Stimulated activated CD4-positive, alpha-beta T cell treated with anti-CD3 and anti-CD28 coated beads, Interleukin-4, amount 100 ng/mL, for 4 hours (primary cell): ENCODE data around the gene EHD1.

ENCODE experiments used
- DNase-seq, 2 experiments: peaks; one replicate each; pipeline ENCODE4 v3.0.0-alpha.2; 2020

EHD1 gene

DNA sequence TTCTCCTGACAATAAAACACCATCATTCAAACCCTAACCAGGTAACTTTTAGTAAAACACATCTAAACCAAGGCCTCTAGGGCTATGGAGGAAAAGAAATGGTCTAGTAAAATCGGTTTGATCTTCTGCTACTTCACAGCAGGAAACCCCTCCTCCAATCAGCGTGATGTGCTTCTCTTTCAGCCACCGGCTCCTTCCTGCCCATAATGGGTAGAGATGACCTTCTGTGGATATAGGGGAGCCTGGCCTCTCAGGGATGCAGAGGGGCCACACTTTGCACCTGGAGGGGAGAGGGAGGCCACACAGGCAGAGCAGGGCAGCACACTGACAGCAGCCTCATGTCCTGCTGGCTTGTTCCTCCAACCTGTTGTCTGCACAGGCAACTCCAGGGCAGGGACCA, 6.9 kb downstream of the EHD1 start:
- DNase-seq = no peak

DNA sequence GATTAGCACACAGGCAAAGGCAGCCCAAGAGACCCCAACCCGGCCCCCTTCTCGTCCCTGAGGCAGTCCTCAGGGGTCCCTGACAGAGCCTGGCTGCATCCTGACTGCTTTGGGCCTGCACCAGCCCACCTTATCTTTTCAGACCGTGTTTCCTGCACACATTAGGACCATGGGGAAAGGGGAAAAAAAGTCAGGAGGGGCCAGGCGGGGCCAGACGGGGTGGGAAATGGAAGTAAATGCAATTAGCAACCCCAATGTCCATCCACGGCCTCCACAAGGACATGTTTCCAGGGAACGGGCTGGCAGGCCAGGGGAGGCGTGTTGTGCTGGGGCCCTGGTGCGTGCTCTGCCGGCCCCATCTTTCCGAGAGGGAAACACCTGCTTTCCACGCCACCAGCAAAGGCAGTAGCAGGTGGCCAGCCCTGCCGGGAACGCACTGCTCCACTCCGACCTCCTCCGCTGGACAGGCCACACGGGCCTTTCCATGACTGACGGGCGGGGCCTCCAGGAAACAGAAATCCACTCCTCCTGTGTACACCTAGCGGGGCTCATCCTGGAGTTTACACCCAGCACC, 7.4 kb downstream of the EHD1 start:
- no peak for DNase-seq

DNA sequence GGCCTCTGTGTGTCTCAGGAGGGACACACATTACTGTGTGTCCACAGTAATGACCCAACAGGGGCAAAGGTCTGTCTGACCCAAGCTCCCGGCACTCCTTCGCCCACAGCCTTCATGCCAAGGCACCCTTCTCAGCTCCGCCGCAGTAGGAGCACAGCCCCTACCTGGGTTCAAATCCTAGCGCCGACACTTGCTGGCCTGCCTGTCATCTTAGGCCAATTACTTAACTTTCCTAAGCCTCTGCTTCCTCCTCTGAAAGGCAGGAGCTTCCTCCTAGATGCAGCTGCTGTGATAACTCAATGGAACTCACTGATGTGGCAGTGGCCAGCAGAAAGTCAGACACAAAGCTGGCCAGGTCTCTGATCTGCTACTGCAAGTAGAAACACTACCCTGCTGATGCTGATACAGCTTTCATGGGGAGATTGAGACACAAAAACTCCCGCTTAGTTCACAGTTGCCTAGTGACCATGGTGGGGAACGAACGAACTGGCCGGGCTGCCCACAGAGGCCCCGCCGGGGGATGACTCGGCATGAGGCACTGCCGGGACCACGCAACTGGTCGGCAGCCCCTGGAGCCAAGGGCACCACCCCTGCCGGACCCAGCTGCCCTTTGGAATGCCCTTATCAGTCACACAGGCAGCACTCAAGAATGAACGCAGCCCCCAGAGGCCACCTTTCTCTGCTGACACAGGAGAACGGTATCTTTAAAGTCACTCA, 8.1 kb downstream of the EHD1 start:
- no peak for DNase-seq

DNA sequence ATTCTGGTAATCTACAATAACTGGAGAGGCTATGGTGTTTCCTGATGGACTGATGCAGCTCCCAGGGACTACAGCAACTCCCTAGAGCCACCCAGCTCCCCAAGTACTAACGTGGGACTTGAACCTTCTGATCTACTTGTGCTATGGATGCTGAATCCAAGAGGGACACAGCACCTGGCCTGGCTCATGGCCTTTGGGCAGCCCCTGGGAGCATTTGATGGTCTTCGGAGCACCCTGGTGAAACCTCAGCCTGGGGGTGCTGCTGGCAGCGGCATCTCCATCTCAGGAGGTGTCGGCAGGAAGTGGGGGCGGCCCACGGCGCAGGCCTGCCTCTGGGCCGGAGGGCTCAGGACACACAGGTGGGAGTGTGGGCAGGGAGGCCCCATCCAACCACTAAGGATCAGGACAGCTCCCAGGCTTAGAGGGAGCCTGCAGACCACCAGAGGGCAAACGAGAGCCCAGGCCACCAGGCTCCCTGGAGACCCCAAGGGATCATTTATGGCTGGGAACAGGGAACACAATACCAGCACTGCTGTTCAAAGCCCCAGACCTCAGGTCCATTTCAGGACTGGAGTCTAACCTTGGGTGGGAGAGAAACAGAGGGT, 8.7 kb downstream of the EHD1 start:
- no peak for DNase-seq

DNA sequence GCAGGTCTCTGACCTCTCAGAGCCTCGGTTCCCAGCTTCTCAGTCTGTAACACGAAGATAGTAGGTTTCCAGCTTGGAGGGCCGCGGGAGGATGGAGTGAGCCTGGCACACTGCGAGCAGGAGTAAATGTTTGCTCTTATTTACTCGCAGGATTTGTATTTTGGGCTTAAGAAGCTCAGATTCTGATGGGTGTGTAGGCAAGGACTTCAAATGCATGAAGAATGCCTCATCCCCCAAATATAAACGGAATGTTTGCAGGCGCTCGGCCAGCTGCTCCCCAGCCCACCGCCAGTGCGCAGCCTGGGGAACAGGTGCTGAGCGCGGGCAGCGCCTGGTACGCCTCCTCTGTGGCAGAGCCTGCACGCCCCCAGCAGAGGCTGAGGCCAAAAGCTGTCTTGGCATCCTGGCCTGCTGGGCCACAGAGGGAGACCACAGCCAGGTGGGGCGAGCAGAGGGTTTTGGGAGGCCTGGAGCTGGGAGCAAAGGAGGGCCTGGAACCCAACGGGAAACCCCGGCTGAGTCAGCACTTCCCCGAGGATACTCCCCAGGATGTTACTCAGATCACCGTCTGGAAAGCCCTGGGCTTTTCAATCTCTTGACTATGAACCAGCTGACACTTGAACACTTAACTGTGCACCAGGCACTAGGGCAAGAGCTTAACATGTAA, 9.4 kb downstream of the EHD1 start:
- no peak for DNase-seq

DNA sequence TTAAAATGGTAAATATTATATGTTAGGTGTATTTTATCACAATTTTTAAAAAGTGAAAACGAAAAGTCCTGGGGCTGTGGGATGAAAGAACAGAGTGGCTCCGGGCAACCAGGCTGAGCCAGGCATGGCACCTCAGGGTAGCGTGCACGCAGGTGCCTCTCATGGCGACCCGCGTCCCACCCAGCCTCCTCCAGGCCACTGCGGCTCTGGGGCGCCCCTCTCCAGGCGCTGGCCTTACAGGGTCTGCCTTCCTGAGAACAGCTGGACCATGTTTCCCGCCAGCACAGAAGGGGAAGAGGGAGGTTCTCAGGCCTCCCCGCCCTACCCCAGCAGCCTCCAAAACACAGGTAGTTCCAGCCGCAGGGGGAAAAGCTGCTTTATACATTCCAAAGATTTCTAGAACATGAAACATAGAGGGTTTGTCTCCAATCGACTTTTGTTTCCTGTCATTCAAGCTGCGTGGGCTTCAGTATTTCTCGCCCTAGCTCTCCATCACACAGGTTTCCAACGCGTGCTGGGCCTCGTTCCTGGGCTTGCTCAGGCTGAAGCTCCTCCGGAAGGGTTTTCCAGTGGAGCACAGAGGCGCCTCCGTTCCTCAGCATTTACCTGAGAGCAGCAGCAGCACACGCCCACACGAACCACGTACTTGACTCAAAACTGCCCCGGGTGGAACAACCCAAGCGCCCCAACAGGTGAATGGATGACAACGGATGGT, 10.5 kb downstream of the EHD1 start:
- peak in 1 of 2 experiments; percentile 48 for DNase-seq

DNA sequence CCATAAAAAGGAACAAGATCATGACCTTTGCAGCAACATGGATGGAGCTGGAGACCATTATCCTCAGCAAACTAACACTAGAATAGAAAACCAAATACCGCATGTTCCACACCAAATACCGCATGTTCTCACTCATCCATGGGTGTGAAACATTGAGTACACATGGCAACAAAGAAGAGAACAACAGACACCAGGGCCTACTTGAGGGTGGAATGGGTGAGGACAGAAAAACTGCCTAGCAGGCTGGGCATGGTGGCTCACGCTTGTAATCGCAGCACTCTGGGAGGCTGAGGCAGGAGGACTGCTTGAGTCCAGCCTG, 12.3 kb downstream of the EHD1 start:
- DNase-seq = no peak

DNA sequence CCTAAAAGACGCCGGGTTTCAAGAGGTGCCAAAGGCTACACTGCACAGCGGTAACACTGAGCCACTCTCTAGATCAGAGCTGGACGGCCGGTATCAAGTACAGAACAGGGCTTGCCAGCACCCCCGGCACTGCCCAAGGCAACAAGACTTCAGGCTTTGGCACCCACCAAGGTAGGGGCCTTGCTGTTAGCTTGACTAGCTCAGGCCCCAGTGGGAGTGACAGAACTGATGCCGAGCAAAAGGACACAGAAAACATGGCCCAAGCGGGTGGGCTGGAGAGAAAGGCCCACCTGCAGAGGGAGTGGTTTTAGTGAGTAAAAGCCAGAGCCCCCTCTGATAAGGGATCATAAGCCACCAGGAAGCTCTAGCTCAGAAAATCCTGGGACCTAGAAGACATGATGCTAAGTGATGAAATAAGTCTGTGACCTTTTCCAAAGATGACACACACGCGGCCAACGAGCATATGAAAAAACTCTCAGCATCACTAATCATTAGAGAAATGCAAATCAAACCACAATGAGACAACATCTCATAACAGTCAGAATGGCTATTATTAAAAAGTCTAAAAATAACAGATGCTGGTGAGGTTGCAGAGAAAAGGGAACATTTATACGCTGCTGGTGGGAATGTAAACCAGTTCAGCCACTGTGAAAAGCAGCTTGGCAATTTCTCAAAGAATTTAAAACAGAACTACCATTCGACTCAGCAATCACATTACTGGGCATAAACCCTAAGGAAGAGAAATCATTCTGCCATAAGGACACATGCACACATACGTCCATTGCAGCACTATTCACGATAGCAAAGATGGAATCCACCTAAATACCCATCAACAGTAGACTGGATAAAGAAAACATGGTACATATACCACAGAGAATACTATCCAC, 12.9 kb downstream of the EHD1 start:
- DNase-seq = peak in 1 of 2 experiments; percentile 56

DNA sequence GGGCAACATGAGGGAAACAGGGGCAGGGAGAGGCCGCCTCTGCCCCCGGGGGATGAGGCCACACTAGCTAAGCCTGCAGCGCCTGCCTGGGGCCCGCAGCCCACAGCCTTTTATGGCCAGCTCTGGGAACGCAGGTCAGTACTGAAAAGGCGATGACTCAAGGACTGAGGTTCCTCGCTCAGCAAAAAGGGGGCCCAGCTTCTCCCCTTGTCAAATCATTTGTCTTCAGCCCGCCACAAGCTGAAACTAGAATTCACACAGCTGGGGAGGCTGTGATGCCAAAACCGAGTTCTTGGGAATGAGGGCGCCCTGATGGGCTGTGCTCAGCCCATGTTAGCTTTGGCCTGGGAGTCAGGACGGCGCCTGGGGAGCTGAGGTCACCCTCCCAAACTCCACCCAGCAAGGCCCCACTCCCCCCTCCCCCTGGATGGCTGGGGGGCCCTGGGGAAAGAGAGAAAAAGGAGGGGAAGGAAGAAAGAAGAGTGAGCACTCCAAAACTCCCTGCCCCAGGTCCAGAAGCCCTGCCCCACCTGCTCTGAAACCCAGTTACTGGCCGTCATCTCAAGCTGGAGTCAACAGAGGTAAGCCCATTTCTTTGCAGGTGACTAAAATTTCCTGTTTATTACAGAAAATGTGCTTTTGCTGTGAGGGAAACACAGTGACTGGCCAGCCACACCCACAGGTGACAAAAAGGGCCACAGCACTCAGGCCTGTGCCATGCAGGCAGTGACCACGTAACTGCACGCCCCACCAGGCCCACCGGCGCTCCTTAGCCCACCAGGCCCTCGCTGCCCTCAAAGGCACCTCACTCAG, 13.7 kb downstream of the EHD1 start:
- DNase-seq = no peak

DNA sequence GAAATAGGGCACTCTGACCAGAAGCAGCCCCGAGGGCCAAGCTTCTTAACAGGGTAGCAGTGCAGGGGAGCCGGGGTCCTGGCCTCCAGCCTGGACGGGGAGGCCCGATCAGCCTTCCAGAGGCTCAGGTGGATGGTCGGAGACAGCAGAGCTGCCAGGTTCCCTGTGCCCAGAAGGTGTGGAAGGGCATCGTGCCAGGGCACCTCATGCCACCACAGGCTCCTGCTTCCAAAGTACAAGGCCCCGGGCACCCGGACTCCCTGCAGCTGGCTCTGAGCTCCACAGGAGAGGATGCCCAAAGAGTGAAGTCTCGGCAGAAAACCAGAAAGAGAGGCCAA, 14.3 kb downstream of the EHD1 start:
- DNase-seq = no peak

DNA sequence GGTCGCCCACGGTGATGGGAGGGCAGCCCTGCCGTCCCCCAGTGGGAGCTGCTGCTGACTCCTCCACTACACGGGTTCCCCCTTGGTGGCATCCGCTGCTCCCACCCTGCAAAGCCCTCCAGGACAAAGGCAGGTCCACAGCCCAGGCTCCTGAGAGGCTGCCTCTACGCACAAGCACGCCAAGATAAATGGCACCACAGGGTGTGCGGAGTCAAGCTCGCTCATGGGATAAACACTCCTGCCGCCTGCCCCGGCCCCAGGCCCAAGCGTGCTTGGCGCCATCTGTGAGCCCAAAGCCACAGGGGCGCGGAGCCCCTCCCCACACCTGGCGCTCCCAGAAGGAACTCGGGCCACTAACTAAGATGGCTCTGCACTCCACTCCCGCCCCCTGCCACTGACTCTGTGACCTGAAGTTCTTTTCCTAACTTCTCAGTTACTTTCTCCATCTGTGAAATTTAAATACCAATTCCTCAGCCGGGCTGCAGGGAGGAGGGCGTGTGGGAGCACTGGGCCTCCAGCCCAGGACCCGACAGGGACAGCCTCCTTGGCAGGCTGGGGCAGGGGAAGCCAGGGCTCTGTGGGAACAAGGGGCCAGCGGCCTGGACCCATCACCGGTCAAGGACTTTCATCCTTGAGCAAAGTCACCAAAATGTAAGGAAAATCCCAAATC, 14.9 kb downstream of the EHD1 start:
- DNase-seq = no peak

DNA sequence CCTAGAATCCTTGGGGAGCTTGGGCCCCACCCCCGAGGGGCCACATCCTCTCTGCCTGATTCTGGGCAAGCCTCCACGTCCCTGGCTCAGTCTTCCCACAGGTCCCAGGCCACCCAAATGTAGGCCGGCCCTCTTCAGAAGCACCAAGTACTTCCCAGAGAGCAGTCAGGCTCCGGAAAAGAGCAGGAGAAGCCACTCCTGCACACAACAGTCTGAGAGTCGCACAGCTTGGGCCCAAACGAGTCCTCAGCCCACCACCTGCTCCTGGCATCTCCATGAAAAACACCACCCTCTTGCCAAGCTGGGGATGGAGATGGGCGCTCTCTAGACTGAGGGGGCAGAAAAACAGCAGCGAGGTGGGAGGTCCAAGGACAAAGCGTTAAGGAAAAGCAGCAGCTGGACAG, 15.4 kb downstream of the EHD1 start:
- DNase-seq = no peak

DNA sequence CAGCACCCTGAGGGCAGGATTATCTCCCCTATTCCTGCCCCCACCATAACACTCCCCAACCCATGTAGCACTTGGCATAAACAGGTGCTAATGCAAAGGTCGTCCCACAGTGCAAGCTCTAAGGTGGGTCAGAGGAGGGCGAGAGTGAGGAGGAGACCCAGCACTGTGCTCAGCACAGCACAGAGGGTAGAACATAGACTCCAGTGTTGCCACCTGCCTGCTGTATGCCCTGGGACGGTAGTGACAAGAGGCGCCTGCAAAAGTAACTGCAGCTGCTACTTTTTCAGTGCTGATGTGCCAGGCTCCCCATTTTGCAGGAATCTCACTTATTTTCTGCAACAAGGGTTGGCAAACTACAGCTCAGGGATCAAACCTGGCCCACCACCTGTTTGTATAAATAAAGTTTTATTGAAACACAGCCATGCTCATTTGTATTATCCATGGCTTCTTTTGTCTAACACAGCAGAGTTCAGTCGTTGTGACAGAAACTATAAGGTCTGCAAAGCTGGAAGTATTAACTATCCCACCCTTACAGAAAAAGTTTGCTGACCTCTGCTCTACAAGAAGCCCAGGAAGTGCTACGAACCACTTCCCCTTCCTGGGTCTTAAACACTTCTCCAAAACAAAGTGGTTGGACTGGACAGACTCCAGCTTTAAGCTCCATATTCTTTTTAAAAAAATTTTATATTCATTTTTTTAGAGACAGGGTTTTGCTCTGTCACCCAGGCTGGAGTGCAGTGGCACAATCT, 17.0 kb downstream of the EHD1 start:
- no peak for DNase-seq

DNA sequence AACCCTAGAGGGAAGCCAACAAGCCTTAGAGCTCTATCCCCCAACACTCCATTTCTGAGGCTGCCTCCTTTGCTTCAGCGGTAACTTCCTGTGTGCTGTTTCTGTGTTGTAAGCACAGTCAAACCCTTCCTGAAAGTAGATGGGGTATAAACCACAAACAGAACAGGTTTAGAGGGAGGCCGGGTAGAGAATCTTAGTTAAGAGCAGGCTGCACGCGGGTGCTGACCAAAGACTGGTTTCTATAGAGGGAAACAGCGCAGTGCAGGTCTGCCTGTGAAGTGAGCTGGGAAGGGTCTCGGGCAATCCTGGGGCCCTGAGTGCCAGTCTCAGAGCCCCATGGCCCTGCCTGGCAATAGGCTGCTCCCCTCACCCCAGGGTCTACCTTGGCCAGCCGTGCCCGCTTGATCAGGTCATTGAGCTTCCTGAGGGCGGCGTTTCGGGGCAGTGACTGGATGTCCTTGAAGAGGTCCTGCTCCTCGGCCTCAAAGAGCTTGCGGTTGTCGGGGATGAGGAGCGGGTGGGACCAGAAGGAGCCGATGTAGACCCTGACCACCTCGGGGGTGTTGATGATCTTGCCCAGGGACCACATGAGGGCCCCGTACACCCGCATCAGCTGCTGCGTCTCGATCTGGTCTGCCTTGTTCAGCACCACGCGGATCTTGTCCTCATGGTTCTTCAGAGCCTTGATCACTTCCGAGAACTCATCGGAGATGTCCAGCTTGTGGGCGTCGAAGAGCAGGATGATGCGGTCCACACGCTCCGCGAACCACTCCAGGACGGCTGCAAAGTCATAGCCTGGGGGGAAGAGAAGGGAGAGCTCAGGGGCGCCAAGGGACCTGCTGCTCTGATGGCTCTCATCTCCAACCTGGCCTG, 18.6 kb downstream of the EHD1 start:
- peak in 1 of 2 experiments; percentile 39 for DNase-seq

DNA sequence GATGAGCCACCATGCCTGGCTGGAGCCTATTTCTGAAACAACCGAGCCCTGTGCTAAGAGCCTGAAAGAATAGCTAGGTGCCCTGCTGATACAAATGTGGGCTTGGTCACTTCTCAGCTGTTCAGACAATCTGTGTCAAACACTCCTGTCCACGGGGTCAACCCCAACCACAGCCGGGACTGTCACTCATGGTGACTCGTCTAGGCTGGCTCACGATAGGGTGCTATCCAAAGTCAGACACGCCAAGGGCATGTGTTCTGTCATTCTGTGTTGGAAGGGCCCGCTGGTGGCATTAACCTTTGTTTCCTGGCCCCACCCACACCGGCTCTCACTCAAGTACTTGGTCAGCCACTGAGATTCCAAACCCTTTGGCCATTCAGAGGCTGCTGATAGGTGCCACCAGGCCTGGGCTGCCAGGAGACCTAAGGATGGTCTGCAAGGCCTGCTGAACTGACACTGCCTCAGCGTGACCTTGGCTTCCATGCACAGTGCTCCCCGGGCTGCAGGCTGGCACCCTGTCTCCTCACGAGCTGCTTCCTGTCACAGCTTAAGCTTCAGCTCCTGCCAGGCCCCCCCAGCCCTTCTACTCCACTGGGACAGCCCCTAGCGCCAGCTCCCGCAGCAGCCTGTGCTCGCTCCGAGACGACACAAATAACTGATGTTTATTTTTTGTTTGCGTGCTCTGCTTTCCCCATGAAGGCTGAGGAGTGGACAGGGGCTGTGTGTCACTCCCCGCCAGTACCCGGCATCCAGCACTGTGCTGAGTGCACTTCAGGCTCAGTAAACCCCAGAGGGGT, 19.8 kb downstream of the EHD1 start:
- peak in 1 of 2 experiments; percentile 53 for DNase-seq

DNA sequence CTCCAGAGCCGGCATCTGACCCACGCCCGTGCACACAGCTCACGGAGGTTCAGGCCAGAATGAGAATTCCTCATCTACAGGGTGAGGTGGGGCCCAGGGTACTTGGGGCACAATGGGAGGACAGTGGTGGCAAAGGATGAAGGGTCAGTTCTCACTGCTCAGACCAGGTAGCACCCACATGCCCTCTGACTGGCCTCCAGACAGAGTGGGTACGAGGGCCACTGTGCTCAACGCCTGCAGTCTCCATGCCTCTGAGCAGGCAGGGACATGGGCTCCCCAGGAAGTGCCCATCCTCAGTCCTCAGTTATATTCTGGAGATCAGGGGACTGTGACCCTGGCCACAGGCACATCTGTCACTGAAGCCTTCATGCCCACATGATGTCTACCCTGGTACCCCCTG, 20.9 kb downstream of the EHD1 start:
- DNase-seq = no peak

DNA sequence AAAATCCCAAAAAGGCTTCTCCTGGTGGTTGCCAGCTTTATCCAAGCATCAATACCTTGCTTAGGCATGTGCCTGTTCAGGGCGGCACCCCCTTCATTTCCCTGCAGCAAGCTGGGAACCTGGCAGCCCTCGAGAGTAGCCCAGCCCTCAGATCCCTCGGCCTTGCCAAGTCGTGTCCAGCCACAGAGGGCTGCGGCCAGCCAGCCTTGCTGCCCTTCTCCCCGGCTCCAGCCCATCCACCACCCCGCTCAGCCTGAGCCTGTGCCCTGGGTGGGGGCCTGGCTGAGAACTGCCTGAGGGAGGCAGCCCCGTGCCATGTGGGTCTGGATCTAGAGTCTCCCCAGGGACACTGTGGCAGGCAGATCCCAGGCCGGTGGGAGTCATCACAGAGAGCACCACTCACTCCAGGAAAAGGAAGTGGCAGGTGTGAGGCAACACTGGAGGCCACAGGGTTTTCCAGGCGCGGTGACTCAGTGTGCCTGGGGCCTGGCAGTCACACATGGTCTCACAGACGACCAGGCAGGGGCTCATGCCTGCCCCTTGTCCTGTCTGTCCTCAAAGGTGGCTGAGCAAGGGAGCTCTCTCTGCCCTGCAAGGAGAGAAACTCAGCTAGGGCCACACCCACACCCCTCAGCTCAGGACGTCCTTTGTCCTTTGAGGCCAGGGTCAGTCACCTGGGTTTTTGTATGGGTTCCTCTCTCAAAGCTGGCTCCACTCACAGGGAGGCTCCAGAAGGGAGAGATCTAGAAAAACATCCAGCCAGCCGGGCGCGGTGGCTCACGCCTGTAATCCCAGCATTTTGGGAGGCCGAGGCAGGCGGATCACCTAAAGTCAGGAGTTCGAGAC, 21.8 kb downstream of the EHD1 start:
- peak in 1 of 2 experiments; percentile 42 for DNase-seq
